Ammon's horn (tissue), 1 donor: ENCODE measurements around the gene C6orf47.

Experiments used
- DNase-seq: peaks from one replicate; pipeline ENCODE4 v3.0.0-alpha.2; 2016; ENCODE audit warnings: low spot score

Gene C6orf47

GRCh38 chr6:31636698-31637596 is 23.6 kb downstream of the C6orf47 start:
- no peak for DNase-seq

- DNase-seq = no peak
Observed at GRCh38 chr6:31634969-31635575, 25.5 kb downstream of the C6orf47 start.

- no peak for DNase-seq
Observed at GRCh38 chr6:31634131-31634530, 26.4 kb downstream of the C6orf47 start.

- no peak for DNase-seq
Observed at GRCh38 chr6:31633447-31633846, 27.1 kb downstream of the C6orf47 start.

- no peak for DNase-seq
Observed at GRCh38 chr6:31632279-31632946, 28.2 kb downstream of the C6orf47 start.

- no peak for DNase-seq
Observed at GRCh38 chr6:31631681-31632278, 28.8 kb downstream of the C6orf47 start.

GRCh38 chr6:31631209-31631608 is 29.4 kb downstream of the C6orf47 start:
- DNase-seq = no peak

GRCh38 chr6:31630177-31630934 is 30.2 kb downstream of the C6orf47 start:
- DNase-seq = no peak

GRCh38 chr6:31629014-31629413 is 31.6 kb downstream of the C6orf47 start:
- no peak for DNase-seq

- no peak for DNase-seq
Observed at GRCh38 chr6:31627690-31628287, 32.8 kb downstream of the C6orf47 start.

- no peak for DNase-seq
Observed at GRCh38 chr6:31626952-31627351, 33.6 kb downstream of the C6orf47 start.

- DNase-seq = no peak
Observed at GRCh38 chr6:31624070-31624469, 36.5 kb downstream of the C6orf47 start.

- no peak for DNase-seq
Observed at GRCh38 chr6:31622684-31623091, 37.9 kb downstream of the C6orf47 start.

- DNase-seq = no peak
Observed at GRCh38 chr6:31621991-31622390, 38.6 kb downstream of the C6orf47 start.

- DNase-seq = no peak
Observed at GRCh38 chr6:31621320-31621939, 39.1 kb downstream of the C6orf47 start.

- DNase-seq = peak; percentile 74
Observed at GRCh38 chr6:31620586-31621319, 39.8 kb downstream of the C6orf47 start, which contains the start of gene PRRC2A. TSS of gene PRRC2A (plus strand) at chr6:31620715. CDS start at chr6:31622790, 2,075 bp downstream.

GRCh38 chr6:31619805-31620585 is 40.6 kb downstream of the C6orf47 start:
- DNase-seq = peak; percentile 100

- DNase-seq = no peak
Observed at GRCh38 chr6:31617010-31617409, 43.6 kb downstream of the C6orf47 start.

- DNase-seq = peak; percentile 34
Observed at GRCh38 chr6:31615748-31616147, 44.8 kb downstream of the C6orf47 start.
